NB4 (cell line): Measurements from ENCODE around the gene SMYD3.

Experiments used
- POLR2A ChIP-seq: IDR thresholded peaks from 2 replicates; pipeline ENCODE4 v1.6.1; 2011; ENCODE audit warnings: mild to moderate bottlenecking; ENCODE audit not compliant: insufficient read length; ENCODE audit errors: extremely low read depth
- TF ChIP-seq, protein P1 (sequence below): IDR thresholded peaks from 2 replicates; pipeline ENCODE4 v1.6.1; 2011; ENCODE audit warnings: low read depth, low read length
- TF ChIP-seq, protein P2 (sequence below): IDR thresholded peaks from one replicate; pipeline ENCODE4 v1.5.1; 2012; ENCODE audit warnings: low read depth, low read length

DNA sequence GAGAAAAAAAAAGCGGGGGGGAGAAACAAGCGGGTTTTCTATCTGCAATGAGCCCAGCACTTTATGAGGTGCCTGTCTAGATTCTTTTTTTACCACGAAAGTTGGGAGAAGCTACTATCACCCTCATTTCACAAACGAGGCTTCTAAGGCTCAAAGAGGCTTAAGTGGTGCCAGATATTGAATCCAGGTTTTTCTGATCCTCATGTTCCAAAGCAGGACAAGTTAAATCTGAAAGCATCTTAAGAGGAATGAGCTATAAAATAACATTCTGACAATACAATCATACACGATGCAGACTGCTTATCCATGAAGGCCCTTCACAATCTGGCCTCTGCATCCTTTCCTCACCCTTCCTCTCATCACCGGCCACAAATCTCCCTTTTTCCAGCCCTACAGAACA lies 549.1 kb downstream of the SMYD3 start:
- TF ChIP-seq, protein P1, sequence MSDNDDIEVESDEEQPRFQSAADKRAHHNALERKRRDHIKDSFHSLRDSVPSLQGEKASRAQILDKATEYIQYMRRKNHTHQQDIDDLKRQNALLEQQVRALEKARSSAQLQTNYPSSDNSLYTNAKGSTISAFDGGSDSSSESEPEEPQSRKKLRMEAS = no peak
- TF ChIP-seq, protein P2, sequence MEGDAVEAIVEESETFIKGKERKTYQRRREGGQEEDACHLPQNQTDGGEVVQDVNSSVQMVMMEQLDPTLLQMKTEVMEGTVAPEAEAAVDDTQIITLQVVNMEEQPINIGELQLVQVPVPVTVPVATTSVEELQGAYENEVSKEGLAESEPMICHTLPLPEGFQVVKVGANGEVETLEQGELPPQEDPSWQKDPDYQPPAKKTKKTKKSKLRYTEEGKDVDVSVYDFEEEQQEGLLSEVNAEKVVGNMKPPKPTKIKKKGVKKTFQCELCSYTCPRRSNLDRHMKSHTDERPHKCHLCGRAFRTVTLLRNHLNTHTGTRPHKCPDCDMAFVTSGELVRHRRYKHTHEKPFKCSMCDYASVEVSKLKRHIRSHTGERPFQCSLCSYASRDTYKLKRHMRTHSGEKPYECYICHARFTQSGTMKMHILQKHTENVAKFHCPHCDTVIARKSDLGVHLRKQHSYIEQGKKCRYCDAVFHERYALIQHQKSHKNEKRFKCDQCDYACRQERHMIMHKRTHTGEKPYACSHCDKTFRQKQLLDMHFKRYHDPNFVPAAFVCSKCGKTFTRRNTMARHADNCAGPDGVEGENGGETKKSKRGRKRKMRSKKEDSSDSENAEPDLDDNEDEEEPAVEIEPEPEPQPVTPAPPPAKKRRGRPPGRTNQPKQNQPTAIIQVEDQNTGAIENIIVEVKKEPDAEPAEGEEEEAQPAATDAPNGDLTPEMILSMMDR = no peak
- TF ChIP-seq POLR2A = no peak
